Fibroblast of lung (primary cell): ENCODE measurements around the gene ACVR1C. TPM values are rescaled to one million over a fixed set of nuclear protein-coding genes. Genes with fewer than 3 reads are reported as not detected.

Experiments
- DNase-seq, 2 donors: peaks; one replicate each; pipeline versions ENCODE4 v3.0.0 to v3.0.0-alpha.2; 2010; ENCODE audit warnings: low read depth in 2 of 2
- H2AFZ ChIP-seq: 2 replicates; pipeline ENCODE4 v1.5.1; 2012; ENCODE audit warnings: low read length, control low read depth, inconsistent platforms
- H3K27ac ChIP-seq: 2 replicates; pipeline ENCODE4 v1.5.1; 2011; ENCODE audit warnings: low read length, control low read depth; ENCODE audit not compliant: insufficient read depth
- H3K27me3 ChIP-seq: 2 replicates; pipeline ENCODE4 v1.5.1; 2011; ENCODE audit warnings: mild to moderate bottlenecking, low read length; ENCODE audit not compliant: control insufficient read depth, insufficient read depth
- H3K36me3 ChIP-seq: 2 replicates; pipeline ENCODE4 v1.5.1; 2011; ENCODE audit warnings: low read length; ENCODE audit not compliant: control insufficient read depth, insufficient read depth
- H3K4me1 ChIP-seq: 2 replicates; pipeline ENCODE4 v1.5.1; 2011; ENCODE audit warnings: low read length; ENCODE audit not compliant: control insufficient read depth, insufficient read depth; ENCODE audit errors: extremely low read depth
- H3K4me2 ChIP-seq: 2 replicates; pipeline ENCODE4 v1.5.1; 2011; ENCODE audit warnings: low read length, control low read depth; ENCODE audit not compliant: insufficient read depth; ENCODE audit errors: extremely low read depth
- H3K4me3 ChIP-seq, 4 experiments: fragments of 200-600 bp in 1 of 4; sonication (generic) in 1 of 4; replicated peaks in 1 of 4; 2 replicates each; pipeline ENCODE4 v1.5.1; 2011 to 2016; ENCODE audit warnings: low read length in 4 of 4, low read depth in 3 of 4, mild to moderate bottlenecking in 3 of 4, control low read depth in 2 of 4, inconsistent platforms in 1 of 4, mixed read lengths in 1 of 4; ENCODE audit not compliant: insufficient read depth in 1 of 4; ENCODE audit errors: control extremely low read depth in 1 of 4
- H3K79me2 ChIP-seq: 2 replicates; pipeline ENCODE4 v1.5.1; 2012; ENCODE audit warnings: mild to moderate bottlenecking, low read length, inconsistent platforms; ENCODE audit not compliant: control insufficient read depth, insufficient read depth
- H3K9ac ChIP-seq: 2 replicates; pipeline ENCODE4 v1.5.1; 2011; ENCODE audit warnings: mild to moderate bottlenecking, low read length, control low read depth; ENCODE audit not compliant: insufficient read depth
- H3K9me3 ChIP-seq: 2 replicates; pipeline ENCODE4 v1.5.1; 2012; ENCODE audit warnings: low read depth, low read length; ENCODE audit not compliant: control insufficient read depth, insufficient read depth
- H4K20me1 ChIP-seq: 2 replicates; pipeline ENCODE4 v1.5.1; 2011; ENCODE audit warnings: low read length; ENCODE audit not compliant: control insufficient read depth, insufficient read depth; ENCODE audit errors: extremely low read depth
- CTCF ChIP-seq, 2 donors: IDR thresholded peaks in 1 of 2; conservative IDR thresholded peaks in 1 of 2; 1 replicate in 1 of 2; 2 replicates in 1 of 2; pipeline ENCODE4 v1.5.1; 2011 to 2012; ENCODE audit warnings: low read length in 2 of 2, control low read depth in 1 of 2, inconsistent platforms in 1 of 2, low read depth in 1 of 2, mild to moderate bottlenecking in 1 of 2
- EZH2 ChIP-seq: IDR thresholded peaks from 2 replicates; pipeline ENCODE4 v1.5.1; 2012; ENCODE audit warnings: low read length, control low read depth, mild to moderate bottlenecking; ENCODE audit errors: missing control alignments
- polyA plus RNA-seq, 2 donors: library from polyadenylated mRNA; depleted of rRNA in 1 of 2; stranded (reverse) in 1 of 2; unstranded in 1 of 2; fragments of >200 nt; gene quantifications; 2 replicates each; pipeline ENCODE4 v1.2.1, GENCODE V29; 2011 to 2012; ENCODE audit warnings: missing spikeins in 1 of 2
- total RNA-seq: library from RNA; depleted of rRNA; stranded (reverse); fragments of >200 nt; gene quantifications from 2 replicates; pipeline ENCODE4 v1.2.1, GENCODE V29; 2014

Gene ACVR1C
- total and polyA plus RNA-seq, 2 donors (not counting 1 experiment from before 2014, with no cell fraction given), result 0.35 to 0.83 TPM

- no peak overlapping the region for H3K27ac ChIP-seq
- TF ChIP-seq CTCF (conservative IDR thresholded peaks at IDR 0.05 in 1 of 2, IDR thresholded peaks at IDR 0.05 in 1 of 2; ENCODE audit: low read depth in 1 of 2, low read length in 2 of 2) (no peak), EZH2 (no peak)
These were observed 90.6 kb downstream of the ACVR1C start for GRCh38 chr2:157538064-157538463.

GRCh38 chr2:157536815-157537214, 91.8 kb downstream of the ACVR1C start:
- H3K4me1 ChIP-seq, result no peaks in the 10 kb centered on the region
- H3K36me3 ChIP-seq, result no peaks in the 10 kb centered on the region
- no peak for DNase-seq
- H3K9ac ChIP-seq, result no peak overlapping the region
- H4K20me1 ChIP-seq, result no peaks in the 10 kb centered on the region
- no peaks in the 10 kb centered on the region for H3K9me3 ChIP-seq
- no peaks in the 10 kb centered on the region for H3K27me3 ChIP-seq
- H3K27ac ChIP-seq, result no peak overlapping the region
- TF ChIP-seq CTCF (conservative IDR thresholded peaks at IDR 0.05 in 1 of 2, IDR thresholded peaks at IDR 0.05 in 1 of 2; ENCODE audit: low read depth in 1 of 2, low read length in 2 of 2) (no peak), EZH2 (no peak)
- H2AFZ ChIP-seq, result no peak overlapping the region
- H3K79me2 ChIP-seq, result no peaks in the 10 kb centered on the region
- no peak overlapping the region for H3K4me3 ChIP-seq
- H3K4me2 ChIP-seq, result no peak overlapping the region

More at GRCh38 chr2:157538064-157538463, 90.6 kb downstream of the ACVR1C start:
- H3K79me2 ChIP-seq, result no peaks in the 10 kb centered on the region
- H3K4me1 ChIP-seq, result no peaks in the 10 kb centered on the region
- no peak overlapping the region for H3K4me2 ChIP-seq
- H3K36me3 ChIP-seq, result no peaks in the 10 kb centered on the region
- DNase-seq, result no peak
- no peak overlapping the region for H3K4me3 ChIP-seq
- H4K20me1 ChIP-seq, result no peaks in the 10 kb centered on the region
- H3K27me3 ChIP-seq, result no peaks in the 10 kb centered on the region
- H2AFZ ChIP-seq, result no peak overlapping the region
- no peaks in the 10 kb centered on the region for H3K9me3 ChIP-seq
- no peak overlapping the region for H3K9ac ChIP-seq

GRCh38 chr2:157528963-157529751, 99.5 kb downstream of the ACVR1C start:
- Histone ChIP-seq H3K4me1 (no peaks in the 10 kb centered on the region), H4K20me1 (no peaks in the 10 kb centered on the region), H3K79me2 (no peaks in the 10 kb centered on the region), H3K9me3 (no peaks in the 10 kb centered on the region), H3K4me2 (no peak overlapping the region), H3K36me3 (no peaks in the 10 kb centered on the region), H3K4me3 (no peak overlapping the region), H2AFZ (no peak overlapping the region), H3K9ac (no peak overlapping the region), H3K27me3 (no peaks in the 10 kb centered on the region), H3K27ac (no peak overlapping the region)
- no peak for DNase-seq
- TF ChIP-seq CTCF (conservative IDR thresholded peaks at IDR 0.05 in 1 of 2, IDR thresholded peaks at IDR 0.05 in 1 of 2; ENCODE audit: low read depth in 1 of 2, low read length in 2 of 2) (no peak), EZH2 (no peak)
